Astrocyte of the cerebellum (primary cell): ENCODE results near the gene CPED1.

ENCODE experiments used
- DNase-seq: peaks from one replicate; pipeline ENCODE4 v3.0.0-alpha.2; 2011; ENCODE audit warnings: low read depth
- H3K4me3 ChIP-seq: 2 replicates; pipeline ENCODE4 v1.5.1; 2011; ENCODE audit warnings: mild to moderate bottlenecking, low read depth, low read length, moderate library complexity
- in situ Hi-C: cut with HindIII; loops from 2 replicates; pipeline ENCODE4 v1.10.0; 2017; ENCODE audit warnings: low sequenced_read_pairs
- TF ChIP-seq, protein P1 (sequence below): IDR thresholded peaks from 2 replicates; pipeline ENCODE4 v1.5.1; 2012; ENCODE audit warnings: low read length, low read depth, moderate library complexity, mild to moderate bottlenecking; ENCODE audit errors: missing control alignments

The CPED1 gene

DNA sequence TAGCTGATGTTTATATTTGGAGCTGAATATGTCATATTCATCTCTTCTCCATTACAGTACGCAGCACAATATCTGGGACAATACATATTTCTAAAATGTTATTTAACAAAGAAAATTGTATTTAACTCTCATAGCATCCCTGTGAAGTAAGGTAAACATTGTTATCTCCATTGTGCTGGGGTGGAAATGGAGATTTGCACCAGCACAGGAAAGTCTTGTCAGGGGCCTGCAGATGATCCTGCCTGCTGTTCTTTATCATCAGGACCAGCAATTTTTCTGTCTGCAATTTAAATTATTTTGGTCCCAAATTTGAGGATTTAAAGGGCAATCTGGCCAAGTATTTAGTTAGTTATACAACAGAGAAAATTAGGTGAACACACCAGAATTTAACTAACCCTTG lies 144.4 kb downstream of the CPED1 start:
- no peak overlapping the region for H3K4me3 ChIP-seq
- in situ Hi-C loops, result loop anchor here (5.0 kb wide), 1 partner anchor 64 kb away; no protein-coding TSS in a partner anchor
- no peak for DNase-seq
- TF ChIP-seq, protein P1, sequence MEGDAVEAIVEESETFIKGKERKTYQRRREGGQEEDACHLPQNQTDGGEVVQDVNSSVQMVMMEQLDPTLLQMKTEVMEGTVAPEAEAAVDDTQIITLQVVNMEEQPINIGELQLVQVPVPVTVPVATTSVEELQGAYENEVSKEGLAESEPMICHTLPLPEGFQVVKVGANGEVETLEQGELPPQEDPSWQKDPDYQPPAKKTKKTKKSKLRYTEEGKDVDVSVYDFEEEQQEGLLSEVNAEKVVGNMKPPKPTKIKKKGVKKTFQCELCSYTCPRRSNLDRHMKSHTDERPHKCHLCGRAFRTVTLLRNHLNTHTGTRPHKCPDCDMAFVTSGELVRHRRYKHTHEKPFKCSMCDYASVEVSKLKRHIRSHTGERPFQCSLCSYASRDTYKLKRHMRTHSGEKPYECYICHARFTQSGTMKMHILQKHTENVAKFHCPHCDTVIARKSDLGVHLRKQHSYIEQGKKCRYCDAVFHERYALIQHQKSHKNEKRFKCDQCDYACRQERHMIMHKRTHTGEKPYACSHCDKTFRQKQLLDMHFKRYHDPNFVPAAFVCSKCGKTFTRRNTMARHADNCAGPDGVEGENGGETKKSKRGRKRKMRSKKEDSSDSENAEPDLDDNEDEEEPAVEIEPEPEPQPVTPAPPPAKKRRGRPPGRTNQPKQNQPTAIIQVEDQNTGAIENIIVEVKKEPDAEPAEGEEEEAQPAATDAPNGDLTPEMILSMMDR, result no peak

GRCh38 chr7:121133444-121133843 lies 144.9 kb downstream of the CPED1 start:
- no peak overlapping the region for H3K4me3 ChIP-seq
- DNase-seq, result no peak
- TF ChIP-seq, protein P1, result no peak
- in situ Hi-C loops, result loop anchor here (5.0 kb wide), 1 partner anchor 64 kb away; no protein-coding TSS in a partner anchor

DNA sequence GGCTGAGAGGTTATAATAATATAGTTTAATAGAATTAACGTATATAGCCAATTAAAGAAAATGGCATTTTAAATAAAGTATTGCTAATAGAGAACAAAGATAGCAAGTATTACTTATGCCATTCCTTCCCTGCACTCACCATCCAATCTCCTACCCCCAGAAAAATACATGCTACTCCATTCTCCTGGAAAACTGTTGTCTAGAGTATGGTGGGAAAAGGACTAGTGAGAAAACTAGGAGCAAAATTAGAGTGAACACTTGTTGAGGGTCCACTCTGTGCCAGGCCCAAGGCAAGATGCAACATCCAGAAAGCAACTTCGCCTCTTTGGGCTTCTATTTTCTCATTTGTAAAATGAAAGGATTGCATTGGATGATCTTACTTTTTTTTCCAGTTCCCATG lies 149.1 kb downstream of the CPED1 start:
- TF ChIP-seq, protein P1, result no peak

DNA sequence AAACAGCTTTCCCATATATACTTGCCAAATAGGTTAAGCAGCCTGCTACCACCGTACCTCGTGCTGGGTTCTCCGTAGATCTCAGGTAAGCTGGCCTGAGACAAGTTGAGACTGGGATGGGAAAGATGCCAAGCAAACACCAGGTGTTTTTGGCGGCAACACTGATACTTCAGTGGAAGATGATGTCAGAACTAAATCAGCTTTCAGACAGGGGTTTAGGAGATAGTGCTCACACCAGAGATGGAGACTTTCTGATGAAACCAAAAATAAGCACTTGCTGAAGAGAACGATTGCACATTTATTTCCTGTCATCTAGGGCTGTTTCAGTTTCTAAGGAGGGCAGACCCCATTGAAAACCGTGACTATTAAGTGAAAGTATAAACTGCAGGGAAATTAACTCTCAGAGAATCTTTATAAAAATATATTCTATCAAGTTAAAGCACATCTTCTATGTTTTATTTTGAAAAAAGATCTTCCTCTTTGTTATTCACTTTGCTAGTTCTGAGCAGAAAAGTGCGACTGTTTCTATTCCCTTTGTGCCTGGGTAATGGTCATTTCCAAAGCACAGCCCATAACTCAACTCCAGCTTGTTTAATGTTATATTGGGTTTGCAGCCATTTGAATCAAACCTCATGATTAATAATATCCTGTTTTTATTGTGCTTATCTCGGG lies 149.9 kb downstream of the CPED1 start:
- H3K4me3 ChIP-seq, result no peak overlapping the region
- no peak for DNase-seq
- TF ChIP-seq, protein P1, result no peak
- in situ Hi-C loops, result no loop called here

More for the DNA sequence above, 149.1 kb downstream of the CPED1 start:
- no peak overlapping the region for H3K4me3 ChIP-seq
- no peak for DNase-seq
- in situ Hi-C loops, result no loop called here

DNA sequence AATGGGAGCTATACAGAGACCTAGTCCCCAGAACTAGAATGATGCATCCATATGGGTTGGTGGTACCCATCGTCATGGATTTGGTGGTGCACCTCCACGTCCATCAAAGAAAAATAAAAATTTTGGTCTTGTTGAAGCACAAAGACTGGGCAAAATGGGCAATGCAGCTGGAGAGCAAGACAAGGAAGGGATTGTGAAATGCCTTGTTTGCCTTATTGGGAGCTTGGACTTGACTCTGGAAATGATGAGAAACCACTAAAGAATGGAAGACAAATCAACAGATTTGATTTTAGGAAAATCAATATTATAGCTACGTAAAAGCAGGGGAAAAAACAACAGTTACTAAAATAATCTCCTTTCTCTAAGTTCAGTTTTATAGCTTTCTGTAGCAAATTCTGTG lies 150.9 kb downstream of the CPED1 start:
- H3K4me3 ChIP-seq, result no peak overlapping the region
- DNase-seq, result no peak
- in situ Hi-C loops, result no loop called here
- TF ChIP-seq, protein P1, result no peak

DNA sequence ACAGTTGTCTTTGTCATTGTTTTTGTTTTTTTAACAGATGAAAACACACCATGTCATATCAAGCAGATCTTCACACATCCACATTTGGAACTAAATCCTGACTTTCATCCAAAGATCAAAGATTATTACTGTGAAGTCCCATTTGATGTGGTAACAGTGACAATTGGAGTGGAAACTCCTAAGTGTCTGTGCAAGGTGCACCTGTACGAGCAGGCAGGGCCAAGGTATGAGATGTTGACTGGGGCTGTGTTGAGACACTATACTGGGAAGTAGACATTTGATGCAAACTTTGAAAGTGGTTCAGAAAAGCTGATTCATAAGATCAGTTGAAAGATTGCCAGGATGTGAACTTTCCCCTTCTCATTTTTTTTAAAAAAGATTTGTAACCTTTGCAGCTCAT lies 152.3 kb downstream of the CPED1 start:
- DNase-seq, result no peak
- H3K4me3 ChIP-seq, result no peak overlapping the region
- in situ Hi-C loops, result no loop called here
- TF ChIP-seq, protein P1, result no peak
